GM10248 (cell line): ENCODE data around the gene FXYD1.

Experiments
- CTCF ChIA-PET: fragments of 300-600 bp; sonication (Branson Sonifier 250); formaldehyde crosslinking; extraction: SDS; loops from one replicate; lab custom pipeline; 2021; ENCODE audit warnings: antibody characterized with exemption; lab: Yijun Ruan, JAX
- POLR2A ChIA-PET: fragments of 350-650 bp; sonication (Branson Sonifier 250); formaldehyde crosslinking; extraction: SDS; loops from one replicate; lab custom pipeline; 2020; ENCODE audit warnings: antibody characterized with exemption; lab: Yijun Ruan, JAX
- DNase-seq: peaks from one replicate; pipeline ENCODE4 v3.0.0; 2012; ENCODE audit errors: extremely low spot score
- CTCF ChIP-seq: IDR thresholded peaks from 2 replicates; pipeline ENCODE4 v1.5.1; 2012; ENCODE audit warnings: mild to moderate bottlenecking, low read depth; ENCODE audit errors: extremely low read depth, missing control alignments, control extremely low read depth

The FXYD1 gene

GRCh38 chr19:35122687-35123551, 15.7 kb upstream of the FXYD1 start:
- DNase-seq = no peak
- ChIA-PET CTCF (interaction anchor here (0.6 to 7.0 kb wide), 2 partner anchors 8 to 13 kb away, joined by 3 to 58 read pairs; partner anchors contain the start of gene LGI4), POLR2A (no interaction called here)
- TF ChIP-seq CTCF = no peak

- TF ChIP-seq CTCF = no peak
- DNase-seq = no peak
- CTCF ChIA-PET = interaction anchor here (0.6 to 7.0 kb wide), 4 partner anchors 9 to 79 kb away, joined by 3 to 58 read pairs (median 8); partner anchors contain the start of gene LGI4
- POLR2A ChIA-PET = no interaction called here
Measured at GRCh38 chr19:35123573-35123972, 15.1 kb upstream of the FXYD1 start.

- peak; percentile 93 for DNase-seq
- POLR2A ChIA-PET = interaction anchor here (0.5 kb wide), 2 partner anchors 57 to 621 kb away, joined by 5 to 6 read pairs; partner anchors contain the start of genes PSENEN and U2AF1L4
Measured at GRCh38 chr19:35124098-35125060, 14.2 kb upstream of the FXYD1 start.

GRCh38 chr19:35125270-35125717, 13.3 kb upstream of the FXYD1 start:
- POLR2A ChIA-PET = interaction anchor here (0.5 kb wide), 1 partner anchor 58 kb away, joined by 5 read pairs; no protein-coding TSS in a partner anchor
- no peak for TF ChIP-seq CTCF
- DNase-seq = no peak
- CTCF ChIA-PET = interaction anchor here (1.3 to 7.0 kb wide), 3 partner anchors 11 to 58 kb away, joined by 5 to 58 read pairs (median 10); partner anchors contain the start of gene LGI4

More at GRCh38 chr19:35124098-35125060, 14.2 kb upstream of the FXYD1 start:
- no peak for TF ChIP-seq CTCF
- CTCF ChIA-PET = interaction anchor here (1.3 to 7.0 kb wide), 4 partner anchors 12 to 80 kb away, joined by 5 to 58 read pairs (median 8); partner anchors contain the start of gene LGI4

GRCh38 chr19:35125749-35126623, 12.6 kb upstream of the FXYD1 start:
- CTCF ChIA-PET = interaction anchor here (0.9 to 7.0 kb wide), 4 partner anchors 10 to 130 kb away, joined by 4 to 58 read pairs (median 7); partner anchors contain the start of gene LGI4
- POLR2A ChIA-PET = no interaction called here
- TF ChIP-seq CTCF = no peak
- no peak for DNase-seq
